Liver (tissue), 9 donors: ENCODE measurements around the gene GLUD1. TPM values are rescaled to one million over a fixed set of nuclear protein-coding genes. Genes with fewer than 3 reads are reported as not detected.

ENCODE experiments used
- DNase-seq: peaks from one replicate; pipeline ENCODE4 v3.0.0-alpha.2; 2017; ENCODE audit warnings: low spot score
- H3K27ac ChIP-seq, 2 donors: one replicate each; pipeline ENCODE4 v1.7.0; 2013; ENCODE audit warnings: inconsistent platforms in 2 of 2, low read length in 2 of 2, control low read depth in 1 of 2, low read depth in 1 of 2, mild to moderate bottlenecking in 1 of 2
- H3K27me3 ChIP-seq, 4 donors: one replicate each; pipeline versions ENCODE4 v1.6.1 to v1.7.0; 2013; ENCODE audit warnings: low read length in 3 of 4, inconsistent platforms in 1 of 4, mild to moderate bottlenecking in 1 of 4, moderate library complexity in 1 of 4; ENCODE audit not compliant: control insufficient read depth in 4 of 4, insufficient read depth in 4 of 4
- H3K36me3 ChIP-seq, 4 donors: one replicate each; pipeline versions ENCODE4 v1.6.1 to v1.7.0; 2013; ENCODE audit warnings: low read length in 3 of 4, mild to moderate bottlenecking in 3 of 4, low read depth in 1 of 4, moderate library complexity in 1 of 4; ENCODE audit not compliant: control insufficient read depth in 4 of 4, insufficient read depth in 3 of 4
- H3K4me1 ChIP-seq, 4 donors: one replicate each; pipeline versions ENCODE4 v1.6.1 to v1.7.0; 2013; ENCODE audit warnings: low read length in 3 of 4, mild to moderate bottlenecking in 3 of 4, moderate library complexity in 1 of 4; ENCODE audit not compliant: control insufficient read depth in 4 of 4, insufficient read depth in 4 of 4
- H3K4me3 ChIP-seq, 3 donors: one replicate each; pipeline versions ENCODE4 v1.6.1 to v1.7.0; 2013; ENCODE audit warnings: low read length in 3 of 3, control low read depth in 1 of 3, low read depth in 1 of 3, mild to moderate bottlenecking in 1 of 3
- H3K9ac ChIP-seq, 2 donors: one replicate each; pipeline ENCODE4 v1.7.0; 2013; ENCODE audit warnings: low read length in 2 of 2, mild to moderate bottlenecking in 2 of 2, moderate library complexity in 2 of 2, control low read depth in 1 of 2, low read depth in 1 of 2
- H3K9me3 ChIP-seq, 4 donors: one replicate each; pipeline versions ENCODE4 v1.6.1 to v1.7.0; 2013; ENCODE audit warnings: low read length in 3 of 4; ENCODE audit not compliant: control insufficient read depth in 4 of 4
- ATF3 ChIP-seq: IDR thresholded peaks from 2 replicates; pipeline ENCODE4 v1.6.1; 2016; ENCODE audit warnings: antibody characterized with exemption
- EGR1 ChIP-seq, 2 donors: IDR thresholded peaks; 2 replicates each; pipeline ENCODE4 v1.6.1; 2016 to 2018; ENCODE audit warnings: antibody characterized with exemption in 2 of 2, low read depth in 2 of 2
- FOXA1 ChIP-seq: IDR thresholded peaks from 2 replicates; pipeline ENCODE4 v1.6.1; 2016; ENCODE audit warnings: antibody characterized with exemption
- FOXA2 ChIP-seq: IDR thresholded peaks from 2 replicates; pipeline ENCODE4 v1.6.1; 2016; ENCODE audit warnings: antibody characterized with exemption
- GABPA ChIP-seq, 2 donors: IDR thresholded peaks in 1 of 2; conservative IDR thresholded peaks in 1 of 2; 2 replicates each; pipeline ENCODE4 v1.6.1; 2016; ENCODE audit warnings: antibody characterized with exemption in 2 of 2, mild to moderate bottlenecking in 1 of 2, moderate library complexity in 1 of 2
- HNF4A ChIP-seq, 2 donors: conservative IDR thresholded peaks; 2 replicates each; pipeline ENCODE4 v1.6.1; 2016; ENCODE audit warnings: antibody characterized with exemption in 2 of 2, mild to moderate bottlenecking in 2 of 2
- HNF4G ChIP-seq: IDR thresholded peaks from 2 replicates; pipeline ENCODE4 v1.6.1; 2016; ENCODE audit warnings: antibody characterized with exemption
- JUND ChIP-seq, 2 donors: IDR thresholded peaks; 2 replicates each; pipeline ENCODE4 v1.6.1; 2016; ENCODE audit warnings: antibody characterized with exemption in 2 of 2
- MAX ChIP-seq: IDR thresholded peaks from 2 replicates; pipeline ENCODE4 v1.6.1; 2016; ENCODE audit warnings: antibody characterized with exemption
- NR2F2 ChIP-seq: IDR thresholded peaks from 2 replicates; pipeline ENCODE4 v1.6.1; 2016; ENCODE audit warnings: antibody characterized with exemption
- RAD21 ChIP-seq, 2 donors: IDR thresholded peaks; 2 replicates each; pipeline ENCODE4 v1.6.1; 2016; ENCODE audit warnings: antibody characterized with exemption in 2 of 2, mild to moderate bottlenecking in 2 of 2
- REST ChIP-seq: IDR thresholded peaks from 2 replicates; pipeline ENCODE4 v1.6.1; 2016; ENCODE audit warnings: antibody characterized with exemption, mild to moderate bottlenecking
- RXRA ChIP-seq, 2 donors: IDR thresholded peaks; 2 replicates each; pipeline ENCODE4 v1.6.1; 2017 to 2018; ENCODE audit warnings: antibody characterized with exemption in 2 of 2, mild to moderate bottlenecking in 1 of 2
- SP1 ChIP-seq: IDR thresholded peaks from 2 replicates; pipeline ENCODE4 v1.6.1; 2018; ENCODE audit warnings: antibody characterized with exemption, mild to moderate bottlenecking
- TAF1 ChIP-seq: conservative IDR thresholded peaks from 2 replicates; pipeline ENCODE4 v1.6.1; 2016; ENCODE audit warnings: antibody characterized with exemption, mild to moderate bottlenecking
- YY1 ChIP-seq: IDR thresholded peaks from 2 replicates; pipeline ENCODE4 v1.6.1; 2016; ENCODE audit warnings: antibody characterized with exemption, mild to moderate bottlenecking
- WGBS: extraction: QIAGEN DNeasy Blood & Tissue Kit; methylation state at CpG from one replicate; pipeline ENCODE4 v1.1.7; 2013; 5-methylcytosine and 5-hydroxymethylcytosine counted together
- polyA plus RNA-seq, 2 donors: library from polyadenylated mRNA; stranded (reverse) in 1 of 2; unstranded in 1 of 2; fragments of 200-250 nt in 1 of 2; fragments of >200 nt in 1 of 2; fragmentation: Nextera tagmentation in 1 of 2; extraction: Ambion mirVana in 1 of 2; gene quantifications; one replicate each; pipeline versions ENCODE4 v1.2.1 to v1.2.3, GENCODE V29; 2013 to 2015
- total RNA-seq, 2 donors: library from RNA; depleted of rRNA; stranded (reverse); fragments of >200 nt; gene quantifications; one replicate each; pipeline ENCODE4 v1.2.3, GENCODE V29; 2014
- donor health status: healthy.
- donor health status: healthy.
- donor health status: healthy.
- donor health status: healthy.
- donor health status: healthy.

Gene GLUD1
- total and polyA plus RNA-seq, 4 donors: 335 to 601 (median 417) TPM

- TF ChIP-seq JUND (IDR thresholded peaks at IDR 0.05) (no peak), RAD21 (IDR thresholded peaks at IDR 0.05) (no peak), GABPA (IDR thresholded peaks at IDR 0.05 in 1 of 2, conservative IDR thresholded peaks at IDR 0.05 in 1 of 2) (no peak), HNF4A (conservative IDR thresholded peaks at IDR 0.05) (no peak), SP1 (no peak)
These were observed 55.9 kb downstream of the GLUD1 start (continued) for GRCh38 chr10:87038786-87039185.

GRCh38 chr10:87038286-87038717 is 56.3 kb downstream of the GLUD1 start:
- Histone ChIP-seq H3K36me3 (no peaks in the 10 kb centered on the region), H3K27ac (no peak overlapping the region), H3K9me3 (no peaks in the 10 kb centered on the region), H3K9ac (no peak overlapping the region), H3K4me1 (no peaks in the 10 kb centered on the region), H3K27me3 (no peaks in the 10 kb centered on the region), H3K4me3 (no peak overlapping the region)
- DNase-seq: no peak
- WGBS: 91% methylated on average over 3 of the region's 3 CpGs
- TF ChIP-seq EGR1 (IDR thresholded peaks at IDR 0.05; ENCODE audit: low read depth in 2 of 2): no peak
- TF ChIP-seq HNF4G: no peak
- TF ChIP-seq HNF4A (conservative IDR thresholded peaks at IDR 0.05): no peak
- TF ChIP-seq RXRA (IDR thresholded peaks at IDR 0.05): no peak
- TF ChIP-seq TAF1: no peak
- no peak for TF ChIP-seq NR2F2
- no peak for TF ChIP-seq FOXA1
- no peak for TF ChIP-seq REST
- TF ChIP-seq SP1: no peak
- TF ChIP-seq JUND (IDR thresholded peaks at IDR 0.05): no peak
- no peak for TF ChIP-seq GABPA (IDR thresholded peaks at IDR 0.05 in 1 of 2, conservative IDR thresholded peaks at IDR 0.05 in 1 of 2)
- no peak for TF ChIP-seq MAX
- no peak for TF ChIP-seq YY1
- TF ChIP-seq ATF3: no peak

- H3K27ac ChIP-seq: no peak overlapping the region
- H3K36me3 ChIP-seq: no peaks in the 10 kb centered on the region
- H3K9ac ChIP-seq: no peak overlapping the region
- H3K4me1 ChIP-seq: no peaks in the 10 kb centered on the region
- H3K9me3 ChIP-seq: no peaks in the 10 kb centered on the region
- no peak overlapping the region for H3K4me3 ChIP-seq
- H3K27me3 ChIP-seq: no peaks in the 10 kb centered on the region
- no peak for DNase-seq
- TF ChIP-seq EGR1 (IDR thresholded peaks at IDR 0.05; ENCODE audit: low read depth in 2 of 2): no peak
- no peak for TF ChIP-seq TAF1
- TF ChIP-seq MAX: no peak
- no peak for TF ChIP-seq FOXA2
- TF ChIP-seq GABPA (IDR thresholded peaks at IDR 0.05 in 1 of 2, conservative IDR thresholded peaks at IDR 0.05 in 1 of 2): no peak
- TF ChIP-seq REST: no peak
- TF ChIP-seq JUND (IDR thresholded peaks at IDR 0.05): no peak
- no peak for TF ChIP-seq FOXA1
- WGBS: 97% methylated on average over 1 of the region's 1 CpG
These were observed 58.0 kb downstream of the GLUD1 start for GRCh38 chr10:87036623-87037022.
